Vagina (tissue), 2 donors: ENCODE measurements around the gene KRT14.

Source experiments
- CTCF ChIP-seq, 3 experiments: fragments of 450-650 bp in 2 of 3; fragments of 200-600 bp in 1 of 3; sonication (generic) in 1 of 3; IDR thresholded peaks; one replicate each; pipeline ENCODE4 v1.5.1; 2017 to 2019; ENCODE audit warnings: antibody characterized with exemption in 3 of 3, mild to moderate bottlenecking in 2 of 3, moderate library complexity in 2 of 3
- POLR2A ChIP-seq, 2 donors: fragments of 450-650 bp; IDR thresholded peaks; one replicate each; pipeline ENCODE4 v1.6.1; 2017; ENCODE audit warnings: antibody characterized with exemption in 2 of 2, mild to moderate bottlenecking in 2 of 2, moderate library complexity in 2 of 2
- POLR2AphosphoS5 ChIP-seq, 2 donors: sonication (generic); formaldehyde crosslinking; IDR thresholded peaks; one replicate each; pipeline ENCODE4 v1.9.0; 2017; ENCODE audit warnings: antibody characterized with exemption in 2 of 2, mild to moderate bottlenecking in 2 of 2, low read depth in 1 of 2; ENCODE audit not compliant: insufficient read depth in 1 of 2

- TF ChIP-seq CTCF (IDR thresholded peaks at IDR 0.05) (no peak), POLR2AphosphoS5 (IDR thresholded peaks at IDR 0.05; ENCODE audit: insufficient read depth in 1 of 2, low read depth in 1 of 2) (no peak), POLR2A (IDR thresholded peaks at IDR 0.05) (no peak)
These were observed 46.6 kb downstream of the KRT14 start for GRCh38 chr17:41539979-41540701.
